GM12892 (cell line): ENCODE measurements around the gene TAF3.

ENCODE experiments used
- POLR2A ChIP-seq: IDR thresholded peaks from 2 replicates; pipeline ENCODE4 v1.6.1; 2011; ENCODE audit warnings: low read depth, low read length, control low read depth
- POLR2AphosphoS5 ChIP-seq: IDR thresholded peaks from 2 replicates; pipeline ENCODE4 v1.6.1; 2011; ENCODE audit warnings: low read depth, low read length, control low read depth
- TAF1 ChIP-seq: IDR thresholded peaks from 2 replicates; pipeline ENCODE4 v1.6.1; 2011; ENCODE audit warnings: low read depth, mild to moderate bottlenecking, control low read depth, low read length, borderline replicate concordance

DNA sequence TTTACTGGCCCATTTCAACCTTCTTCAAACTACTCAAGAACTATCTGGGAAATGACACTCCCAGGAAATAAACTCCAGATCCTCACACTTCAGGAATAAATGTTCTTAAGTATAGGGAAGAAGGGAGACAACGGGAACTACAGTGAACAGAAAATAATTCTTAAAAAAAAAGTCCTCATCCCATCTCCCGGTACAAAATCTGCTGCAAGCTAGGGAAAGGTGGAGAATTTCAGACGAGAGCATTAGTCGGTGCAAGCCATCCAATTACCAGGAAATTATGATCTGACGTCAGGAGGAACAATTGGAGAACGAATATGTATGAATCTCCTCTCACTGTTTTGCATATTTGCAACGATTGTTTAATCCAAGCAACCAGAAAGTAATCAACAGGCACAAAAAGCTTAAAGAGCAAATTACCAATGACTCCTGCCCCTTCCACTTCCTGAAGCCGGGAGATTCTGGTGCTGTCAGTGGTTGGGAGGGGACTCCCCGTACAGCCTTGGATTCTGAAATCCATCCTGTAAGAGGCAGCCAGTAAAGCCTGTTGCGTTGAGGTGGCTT, 221.1 kb downstream of the TAF3 start:
- TF ChIP-seq POLR2A (no peak), TAF1 (no peak), POLR2AphosphoS5 (no peak)
